HG02870 (cell line): ENCODE measurements around the gene POLRMT.
A peak's percentile ranks its signal among the peaks of the same experiment; 100 is the strongest.

Source experiments
- ATAC-seq: cut with Tn5 transposase; IDR thresholded peaks from one replicate; pipeline ENCODE4 v1.9.1; 2021; ENCODE audit warnings: mild to moderate bottlenecking, moderate library complexity; ENCODE audit not compliant: unreplicated experiment

Gene POLRMT

DNA sequence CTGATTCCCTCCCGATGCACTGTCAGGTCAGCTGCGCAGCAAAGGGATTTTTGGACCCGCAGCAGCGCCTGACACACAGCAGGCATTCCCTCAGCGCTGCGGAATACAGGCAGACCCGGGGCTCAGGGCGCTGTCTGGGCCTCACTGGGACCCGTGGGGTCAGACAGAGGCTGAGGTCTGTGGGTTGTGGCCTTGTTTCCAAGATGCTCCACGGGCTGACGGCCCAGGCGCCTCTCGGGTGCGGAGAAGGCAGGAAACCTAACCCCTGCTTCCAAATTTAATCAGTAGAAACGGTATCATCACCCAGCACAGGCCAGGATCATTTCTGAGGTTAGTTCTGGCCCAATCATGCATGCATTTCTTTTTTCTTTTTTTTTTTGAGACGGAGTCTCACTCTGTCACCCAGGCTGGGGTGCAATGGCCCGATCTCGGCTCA, 30.4 kb upstream of the POLRMT start:
- no peak for ATAC-seq

DNA sequence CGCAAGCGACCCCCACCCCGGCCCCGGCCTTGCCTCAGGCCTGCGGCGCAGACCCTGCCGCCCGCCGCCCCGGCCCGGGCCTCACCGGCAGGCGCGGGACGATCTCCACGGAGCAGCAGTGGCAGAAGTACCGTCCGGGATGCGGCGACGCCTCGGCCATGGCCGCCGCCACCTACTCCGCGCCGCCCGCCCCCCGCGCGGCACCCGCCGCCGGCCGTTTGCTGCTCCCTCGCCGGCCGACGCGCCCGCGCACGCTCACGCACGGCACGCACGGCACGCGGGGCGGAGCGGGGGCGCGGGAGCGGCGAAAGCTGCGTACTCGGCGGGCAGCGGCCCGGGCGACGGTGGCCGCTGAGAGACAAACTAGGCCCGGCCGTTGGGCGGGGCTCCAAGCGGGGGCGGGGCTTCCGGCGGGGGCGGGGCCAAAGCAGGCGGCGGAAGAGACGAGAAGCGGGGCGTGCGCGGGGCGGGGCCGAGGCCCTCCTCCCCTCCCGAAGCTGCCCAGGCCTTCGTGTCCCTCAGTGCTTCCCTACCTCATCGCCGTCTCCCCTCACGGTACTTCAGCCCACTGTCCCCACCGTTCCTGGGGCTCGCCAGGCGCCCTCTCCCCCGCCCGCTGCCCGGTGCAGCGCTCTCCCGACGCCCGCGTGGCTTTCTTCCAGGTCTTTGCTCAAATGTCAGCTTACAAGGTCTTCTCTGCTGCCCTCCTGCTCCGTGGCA, 29.8 kb upstream of the POLRMT start, which contains the start of gene RNF126:
TSS of gene RNF126 (minus strand) at position 253 of the 720 bp plus-strand sequence. CDS start at position 160, 93 bp downstream.
- peak; percentile 48 for ATAC-seq

DNA sequence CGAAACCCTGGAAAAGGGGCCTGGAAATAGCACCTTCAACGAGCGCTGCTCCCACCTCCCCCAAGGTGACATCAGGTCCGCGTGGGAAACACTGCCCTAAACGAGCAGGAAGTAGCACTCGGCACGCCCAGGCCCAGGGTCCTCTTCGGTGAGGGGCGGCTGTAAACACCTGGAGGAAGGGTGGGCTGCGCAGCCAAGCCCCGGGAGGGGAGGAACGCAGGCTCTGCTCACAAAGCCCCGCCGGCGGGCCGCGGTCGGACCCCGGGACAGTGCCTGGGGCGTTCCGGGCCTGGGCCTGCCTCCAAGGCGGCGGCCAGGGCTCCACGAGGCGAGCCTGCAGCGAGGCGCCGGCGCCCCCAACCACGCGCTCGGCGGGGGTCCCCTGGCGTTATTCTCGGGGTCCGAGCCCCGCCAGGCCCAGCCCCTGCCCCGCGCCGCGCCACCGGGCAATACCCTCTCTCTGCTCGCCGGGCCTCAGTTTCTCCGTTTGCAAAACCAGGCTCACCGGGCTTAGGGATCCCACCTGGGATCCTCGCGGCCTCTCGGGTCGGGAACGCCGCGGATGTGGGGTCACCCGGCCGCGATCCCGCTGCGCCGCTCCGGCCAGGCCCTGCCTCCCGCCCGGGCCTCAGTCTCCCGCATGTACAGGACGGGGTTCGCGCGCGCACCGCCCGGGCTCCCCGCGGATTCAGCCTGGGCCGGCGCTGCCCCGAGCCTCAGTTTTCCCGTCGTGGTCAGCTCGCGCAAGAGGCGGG, 29.0 kb upstream of the POLRMT start:
- no peak for ATAC-seq

DNA sequence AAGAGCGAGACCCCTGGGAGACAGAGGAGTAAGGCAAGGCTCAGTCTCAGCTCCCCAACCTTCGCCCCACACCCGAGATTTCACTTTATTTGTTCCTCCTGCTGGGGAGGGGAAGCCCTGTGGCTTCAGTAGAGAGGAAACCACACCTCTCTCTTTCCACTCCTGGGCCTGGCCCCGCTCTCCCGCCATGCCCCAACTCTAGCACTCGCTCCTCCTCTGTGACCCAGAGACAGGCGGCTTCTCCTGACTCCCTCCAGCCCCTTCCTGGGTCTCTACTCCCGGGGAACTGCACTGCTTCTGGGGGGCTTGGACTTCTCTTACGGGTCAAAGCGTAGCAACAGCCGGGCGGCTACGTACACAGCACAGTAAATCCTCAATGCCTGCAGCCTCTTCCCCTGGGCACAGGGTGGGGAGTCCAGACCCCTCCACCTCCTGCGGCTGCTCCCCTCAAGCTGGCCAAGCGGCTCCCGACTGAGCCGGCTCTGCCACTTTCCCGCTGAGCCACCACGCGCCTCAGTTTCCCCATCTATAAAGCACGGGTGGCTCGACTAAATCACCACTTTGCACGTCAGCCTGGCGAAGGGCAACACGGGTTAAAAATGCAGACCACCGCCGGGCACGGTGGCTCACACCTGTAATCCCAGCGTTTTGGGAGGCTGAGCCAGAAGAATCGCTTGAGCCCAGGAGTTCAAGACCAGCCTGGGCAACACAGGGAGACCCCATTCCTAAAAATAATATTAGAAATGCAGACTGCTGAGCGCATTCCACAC, 28.3 kb upstream of the POLRMT start:
- no peak for ATAC-seq

DNA sequence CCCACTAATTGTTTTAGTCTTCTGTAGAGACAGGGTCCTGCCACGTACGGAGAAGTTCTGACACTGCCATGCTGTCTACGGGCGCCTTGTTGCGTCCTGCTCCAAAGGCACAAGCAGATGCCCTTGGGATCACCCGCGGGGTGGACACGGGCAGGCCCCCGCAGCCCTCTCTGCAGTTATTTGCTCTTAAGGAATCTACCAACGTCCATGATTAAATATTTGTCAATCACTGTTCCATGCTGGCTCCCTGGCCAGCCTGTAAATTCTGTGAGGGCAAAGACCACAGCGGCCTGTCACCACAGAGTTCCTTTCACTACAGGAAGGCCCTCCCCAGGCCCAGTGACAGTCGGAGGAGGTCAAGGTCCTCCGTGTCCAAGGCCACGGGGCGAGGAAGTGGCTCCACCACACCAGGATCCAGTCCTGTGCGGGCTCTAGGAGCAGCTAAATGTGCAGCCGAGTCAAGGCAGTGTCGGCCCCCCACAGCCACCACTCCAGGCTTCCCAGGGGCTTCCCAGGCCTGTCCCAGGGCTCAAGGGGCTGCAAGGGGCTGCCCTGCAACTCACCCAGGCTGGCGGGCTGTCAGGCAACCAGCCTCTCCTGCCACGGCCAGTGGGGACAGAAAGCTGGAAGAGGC, 27.6 kb upstream of the POLRMT start:
- ATAC-seq: no peak

DNA sequence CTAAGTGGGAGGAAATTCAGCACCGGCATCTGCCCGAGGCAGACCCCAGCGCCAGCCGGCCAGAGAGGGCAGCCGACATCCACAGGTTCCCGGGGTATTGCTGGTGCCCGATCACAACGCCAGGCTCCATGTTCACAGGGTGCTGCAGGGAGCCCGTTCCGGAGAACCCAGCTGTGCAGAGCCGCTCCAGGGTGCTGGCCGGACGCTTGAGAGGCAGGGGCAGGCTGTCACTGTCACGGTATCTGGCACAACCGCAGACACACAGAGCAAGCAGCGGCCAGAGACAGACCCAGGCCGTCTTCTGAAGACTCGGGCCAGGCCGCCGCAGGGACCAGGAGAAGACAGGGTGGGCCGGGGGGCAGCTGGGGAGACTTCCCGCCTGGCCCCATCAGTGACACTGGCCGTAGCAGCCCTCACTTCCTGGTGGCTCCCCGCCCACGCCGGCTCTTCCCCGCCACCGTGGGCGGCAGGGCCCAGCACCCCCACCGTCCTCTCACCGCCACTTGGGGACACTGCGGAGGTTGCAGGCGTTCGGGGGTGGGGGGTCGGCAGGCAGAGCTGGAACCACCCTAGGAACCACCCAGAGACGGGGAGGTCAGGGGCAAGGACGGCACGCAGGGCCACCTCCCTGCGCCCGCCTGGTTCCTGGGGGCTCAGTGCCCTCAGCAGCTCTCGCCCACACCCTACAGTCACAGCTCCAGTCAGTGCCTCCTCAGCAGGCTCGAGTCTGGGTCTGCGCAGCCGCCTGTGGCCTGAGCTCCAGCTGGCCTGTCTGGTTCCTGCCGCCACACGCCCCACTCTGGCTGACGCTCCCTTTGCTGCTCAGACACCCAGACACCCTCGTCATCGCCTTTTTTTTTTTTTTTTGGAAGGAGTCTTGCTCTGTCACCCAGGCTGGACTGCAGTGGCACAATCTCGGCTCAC, 25.8 kb upstream of the POLRMT start:
- ATAC-seq: no peak

DNA sequence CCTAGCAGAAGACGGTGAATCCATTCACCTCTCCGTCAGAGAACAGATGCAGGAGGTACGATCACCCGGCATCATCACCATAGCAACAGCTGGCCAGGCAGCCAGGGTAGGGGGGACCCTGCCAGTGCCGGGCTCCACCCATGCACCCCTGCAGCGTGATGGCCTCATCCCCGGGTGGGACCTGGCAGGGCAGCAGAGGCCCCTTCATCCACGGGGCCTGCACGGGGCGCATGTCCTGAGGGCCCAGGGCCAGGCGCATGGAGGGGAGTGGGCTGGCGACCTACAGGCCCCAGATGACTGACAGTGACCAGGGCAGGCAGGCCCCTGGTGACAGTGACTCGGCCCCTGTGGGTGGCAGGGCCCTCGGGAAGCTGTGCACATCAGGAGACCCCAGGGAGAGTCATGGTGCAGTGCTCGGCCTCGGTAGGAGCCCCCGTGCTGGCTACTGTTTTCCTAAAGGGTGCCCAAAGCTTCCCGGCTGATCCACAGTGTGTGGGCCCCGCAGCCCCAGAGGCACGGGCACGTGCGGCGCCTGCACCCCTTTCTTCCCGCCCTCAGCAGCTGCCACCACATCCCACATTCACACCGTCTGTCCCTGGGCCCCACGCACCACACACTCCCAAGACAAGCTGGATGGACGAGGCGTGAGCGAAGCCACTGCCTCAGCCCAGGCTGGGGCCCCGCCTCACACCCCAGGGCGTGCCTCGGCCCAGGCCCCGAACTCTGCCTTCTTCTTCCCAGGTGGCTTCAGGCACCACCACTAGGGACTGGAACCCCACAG, 24.9 kb upstream of the POLRMT start:
- ATAC-seq: no peak

DNA sequence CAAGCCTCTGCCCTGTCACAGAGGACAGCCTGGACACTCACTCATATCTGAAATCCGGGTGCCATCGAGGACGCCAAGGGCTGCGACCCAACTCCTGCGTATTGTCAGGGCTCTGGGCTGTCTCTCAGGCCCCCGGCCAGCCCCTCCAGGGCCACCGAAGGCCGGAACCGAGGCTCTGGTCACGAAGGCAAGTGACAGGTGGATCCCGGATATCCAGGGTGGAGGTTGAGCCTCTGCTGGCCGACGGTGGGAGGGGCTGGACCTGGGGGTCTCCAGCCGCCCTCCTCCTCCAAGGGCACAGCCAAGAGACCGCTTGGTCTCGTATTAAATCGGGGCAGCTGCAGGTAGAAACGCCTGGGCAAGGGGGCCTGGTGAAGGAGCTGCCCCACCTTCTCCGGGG, 24.3 kb upstream of the POLRMT start:
- no peak for ATAC-seq

DNA sequence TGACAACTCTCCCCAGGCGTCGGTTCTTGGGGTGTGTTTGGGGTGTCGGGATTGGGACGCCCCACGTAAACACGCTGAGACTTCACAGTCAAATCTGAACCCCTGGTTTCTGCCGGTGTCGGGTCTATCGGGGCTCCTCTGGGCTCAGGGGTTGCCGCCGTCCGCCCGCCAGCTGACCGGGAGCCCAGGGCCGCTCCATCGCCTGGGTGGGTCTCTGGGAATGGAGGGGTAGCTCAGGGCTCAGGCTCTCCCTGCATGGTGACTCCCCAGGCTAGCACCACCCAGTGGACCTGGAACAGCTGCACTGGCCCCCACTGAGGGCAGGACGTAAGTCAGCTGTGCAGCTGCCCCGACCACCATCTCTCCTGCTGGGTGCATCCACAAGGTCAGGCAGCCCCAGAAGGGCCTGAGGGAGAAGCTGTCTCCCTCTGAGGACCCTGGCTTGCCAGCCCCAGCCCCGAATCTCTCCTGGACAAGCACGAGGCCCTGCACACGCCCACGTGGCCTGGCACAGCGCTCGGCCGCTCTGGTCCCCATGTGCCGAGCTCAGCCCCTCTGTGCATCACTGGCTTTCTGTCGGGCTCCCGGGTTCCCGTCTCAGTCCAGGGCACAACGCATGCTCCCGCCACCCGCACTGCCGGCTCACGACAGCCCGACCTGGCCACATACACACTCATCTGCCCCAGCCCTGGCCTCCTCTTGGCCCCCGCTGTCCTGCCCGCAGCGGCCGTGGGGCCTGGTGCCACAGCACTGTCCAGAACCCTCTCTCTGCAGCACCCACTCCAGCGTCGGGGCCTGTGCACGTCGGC, 23.6 kb upstream of the POLRMT start:
- ATAC-seq: no peak

DNA sequence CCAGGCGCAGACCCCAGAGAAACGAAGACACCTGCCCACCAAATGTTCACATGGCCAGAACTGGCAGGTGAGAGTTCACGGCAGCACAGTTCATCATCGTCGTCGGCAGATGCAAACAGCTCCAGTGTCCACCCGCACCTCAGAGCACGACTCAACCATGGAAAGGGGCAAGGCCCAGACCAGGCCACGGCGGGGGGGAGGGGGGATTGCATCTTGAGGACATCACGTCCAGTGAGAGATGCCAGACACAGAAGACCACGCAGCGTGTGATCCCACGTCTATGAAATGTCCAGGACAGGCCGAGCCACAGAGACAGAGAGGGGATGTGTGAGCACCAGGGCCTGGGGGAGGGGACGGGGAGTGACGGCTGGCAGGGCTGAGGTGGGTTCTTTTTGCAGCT, 22.4 kb upstream of the POLRMT start:
- ATAC-seq: no peak

DNA sequence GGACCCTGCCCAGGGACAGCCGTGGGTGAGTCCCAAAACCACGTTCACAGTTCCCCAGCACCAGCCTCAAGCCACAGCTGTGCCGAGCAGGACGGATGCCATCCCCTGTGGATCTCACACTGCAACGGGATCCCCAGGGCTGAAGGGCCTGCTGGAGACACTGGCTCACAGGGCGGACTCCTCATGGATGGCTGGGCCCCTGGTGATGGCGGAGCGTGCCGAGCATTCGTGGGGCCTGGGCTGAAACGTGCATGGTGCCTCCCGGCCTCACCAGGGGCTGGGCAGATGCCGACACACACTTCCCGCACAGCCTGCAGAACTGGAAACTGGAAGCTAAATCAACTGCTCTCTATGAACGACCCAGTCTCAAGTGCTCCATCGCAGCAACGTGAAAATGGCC, 20.1 kb upstream of the POLRMT start:
- ATAC-seq: no peak

DNA sequence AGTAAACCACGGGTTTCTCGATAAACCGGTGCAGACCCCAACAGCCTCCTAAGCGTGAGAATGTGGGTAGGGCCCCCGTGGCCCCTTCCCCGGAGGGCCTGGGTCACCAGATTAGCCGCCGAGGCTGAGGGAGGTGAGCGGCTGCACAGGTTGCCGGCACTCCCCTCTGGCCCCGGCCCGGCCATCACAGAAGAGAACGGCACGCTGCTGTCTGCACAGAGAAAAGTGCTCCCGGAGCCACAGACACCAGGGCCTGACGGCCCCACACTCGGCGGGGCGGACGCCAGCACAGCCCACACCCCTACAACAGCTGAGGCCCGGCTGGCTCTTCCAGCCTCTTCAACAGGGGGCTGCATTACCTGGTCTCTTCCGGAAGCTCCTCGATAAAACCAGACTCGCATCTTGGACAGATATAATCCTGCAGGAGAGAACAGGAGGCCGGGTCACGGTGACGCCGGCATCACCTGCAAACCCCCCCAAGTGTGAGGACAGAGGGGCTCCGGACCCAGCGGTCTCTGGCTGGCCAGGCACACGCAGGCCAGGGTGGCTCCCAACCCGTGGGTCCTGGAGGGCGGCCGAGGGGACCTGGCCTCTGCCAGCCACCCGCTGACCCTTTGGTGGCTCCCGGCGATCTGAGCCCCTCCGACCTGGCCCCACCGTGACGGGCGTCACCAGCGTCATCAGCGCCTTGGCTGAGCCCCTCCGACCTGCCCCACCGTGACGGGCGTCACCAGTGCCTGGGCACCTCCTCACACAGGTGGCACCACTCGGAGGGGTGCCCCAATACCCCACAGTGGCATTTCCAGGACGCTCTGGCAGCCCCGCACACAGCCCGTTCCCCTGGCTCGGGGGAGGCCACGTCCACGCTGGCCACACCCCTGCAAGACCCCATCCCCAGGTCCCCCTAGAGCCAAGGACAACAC, 19.4 kb upstream of the POLRMT start:
- no peak for ATAC-seq

DNA sequence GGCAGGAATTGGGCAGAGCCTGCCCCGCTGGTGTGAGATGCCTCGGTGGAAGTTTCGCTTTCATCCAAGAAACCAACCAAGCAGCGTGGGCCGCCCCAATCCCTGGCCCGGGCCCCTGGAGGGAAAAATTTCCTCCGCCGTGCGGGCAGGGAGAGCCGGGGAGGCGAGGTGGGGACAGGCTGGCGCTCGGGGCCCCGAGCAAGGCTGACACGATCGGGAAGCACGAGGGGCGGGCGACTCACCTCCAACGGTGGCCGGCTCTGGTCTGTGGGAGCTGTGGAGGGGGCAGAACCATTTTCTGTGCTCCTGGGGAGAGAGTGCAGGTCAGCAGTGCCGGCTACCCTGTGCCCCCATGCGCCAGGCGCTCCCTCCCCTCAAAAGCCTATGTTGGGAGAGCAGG, 18.7 kb upstream of the POLRMT start:
- no peak for ATAC-seq

DNA sequence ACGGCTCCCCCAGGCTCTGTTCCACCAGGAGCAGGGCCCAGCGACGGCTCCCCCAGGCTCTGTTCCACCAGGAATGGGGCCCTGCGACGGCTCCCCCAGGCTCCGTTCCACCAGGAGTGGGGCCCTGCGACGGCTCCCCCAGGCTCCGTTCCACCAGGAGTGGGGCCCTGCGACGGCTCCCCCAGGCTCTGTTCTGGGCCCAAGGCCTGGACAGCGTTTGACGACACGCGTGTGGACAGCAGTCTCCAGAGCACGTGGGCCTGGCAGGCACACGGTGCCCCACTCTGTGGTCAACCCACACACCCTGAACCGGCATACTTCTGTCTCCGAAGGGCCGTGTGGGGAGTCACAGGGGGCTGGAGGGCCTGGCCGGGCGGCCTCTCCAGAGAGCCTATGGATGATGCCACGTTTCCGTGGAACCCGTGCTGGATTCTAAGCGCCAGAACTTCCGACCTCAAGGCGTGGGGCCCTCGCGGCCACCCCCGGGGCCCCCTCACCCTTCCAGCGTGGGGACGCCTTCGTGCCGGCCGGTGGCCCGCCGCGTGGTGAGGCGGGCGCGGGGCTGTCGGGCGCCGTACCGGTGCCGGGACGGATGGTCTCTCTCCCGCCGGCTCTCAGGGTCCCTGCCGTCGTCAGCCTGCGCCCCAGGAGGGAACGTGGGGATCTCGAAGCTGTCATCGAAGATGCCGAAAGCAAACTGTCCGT, 17.9 kb upstream of the POLRMT start:
- no peak for ATAC-seq

DNA sequence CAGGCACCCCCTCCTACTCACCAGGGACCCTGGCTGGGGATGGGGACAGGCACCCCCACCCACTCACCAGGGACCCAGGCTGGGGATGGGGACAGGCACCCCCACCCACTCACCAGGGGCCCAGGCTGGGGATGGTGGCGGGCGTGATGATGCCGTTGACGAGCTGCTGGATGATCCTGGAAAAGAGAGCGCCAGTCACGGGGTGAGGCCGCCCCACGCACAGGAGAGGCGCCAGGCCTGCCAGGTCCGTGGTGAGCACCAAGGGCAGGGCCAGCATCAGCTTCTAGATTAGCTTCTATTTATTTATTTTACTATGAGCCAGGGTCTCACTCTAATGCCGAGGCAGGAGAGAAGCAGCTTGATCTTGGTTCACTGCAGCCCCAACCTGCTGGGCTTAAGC, 16.8 kb upstream of the POLRMT start:
- no peak for ATAC-seq

DNA sequence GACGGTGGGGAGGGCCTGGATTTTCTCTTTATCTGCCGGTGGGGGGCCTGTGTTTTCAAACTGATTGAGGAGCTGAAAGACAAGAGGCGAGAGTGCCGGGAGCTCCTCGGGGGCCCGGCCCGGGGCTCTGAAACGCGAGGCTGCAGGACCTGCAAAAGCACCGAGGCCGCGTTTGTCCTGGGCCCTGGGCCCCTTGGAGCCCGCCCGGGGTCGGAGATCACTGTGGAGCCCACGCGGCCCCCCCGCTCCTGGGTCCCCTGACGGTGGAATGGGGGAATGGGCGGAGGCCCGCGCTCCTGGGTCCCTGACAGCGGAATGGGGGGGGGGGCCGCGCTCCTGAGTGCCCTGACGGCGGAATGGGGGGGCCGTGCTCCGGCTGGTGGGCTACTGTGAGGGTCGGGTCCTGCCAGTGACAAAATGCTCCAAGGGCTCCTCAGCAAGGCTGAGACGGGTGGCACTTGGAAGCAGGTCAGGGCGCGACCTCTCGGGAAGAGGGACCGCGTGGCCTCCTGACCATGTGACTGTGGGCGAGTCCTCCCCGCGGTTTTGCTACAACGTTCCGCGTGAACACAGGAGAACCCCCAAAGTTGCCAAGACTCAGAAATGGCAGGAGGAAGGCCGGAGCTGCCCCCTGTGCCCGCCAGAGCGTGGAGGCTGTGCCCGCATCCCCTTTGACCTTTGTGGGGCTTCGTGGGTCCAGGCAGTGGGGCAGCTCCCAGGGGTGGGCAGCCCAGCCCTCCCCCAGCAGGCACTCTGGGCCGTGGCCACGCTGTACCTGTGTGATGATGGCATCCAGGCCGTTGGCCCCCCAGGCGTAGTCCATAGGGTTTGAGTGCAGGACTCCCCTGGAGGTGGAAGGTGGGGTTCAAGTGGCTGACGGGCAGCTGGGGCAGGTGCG, 15.8 kb upstream of the POLRMT start:
- no peak for ATAC-seq
